ENCODE data around the gene SH3TC1.

SH3TC1 gene

DNA sequence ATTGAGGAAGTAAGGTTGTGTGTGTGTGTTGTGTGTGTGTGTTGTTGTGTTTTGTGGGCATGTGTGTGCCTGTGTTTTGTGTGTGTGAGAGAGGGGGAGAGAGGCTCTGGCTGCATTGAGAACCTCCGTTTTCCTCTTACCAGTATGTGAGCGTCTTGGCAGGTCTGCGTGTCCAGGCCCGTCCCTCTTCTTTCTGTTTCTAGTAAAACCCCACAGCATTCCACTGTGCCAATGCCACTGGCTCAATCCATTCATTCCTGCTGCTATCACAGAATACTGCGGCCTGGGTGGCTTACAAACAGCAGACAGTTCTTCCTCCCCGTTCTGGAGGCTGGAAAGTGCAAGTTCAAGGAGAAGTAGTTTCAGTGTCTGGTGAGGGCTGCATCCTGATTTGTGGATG is 55.0 kb downstream of the SH3TC1 start:
- Mint-ChIP-seq H3K27ac (no peak overlapping the region), H3K36me3 (no peaks in the 10 kb centered on the region)

GRCh38 chr4:8255698-8256441 is 56.8 kb downstream of the SH3TC1 start:
- Mint-ChIP-seq H3K9me3 (no peaks in the 10 kb centered on the region), H3K36me3 (no peaks in the 10 kb centered on the region), H3K4me1 (no peaks in the 10 kb centered on the region), H3K4me3 (no peak overlapping the region), H3K27ac (no peak overlapping the region)
- peak; percentile 19 for ATAC-seq
- DNase-seq (ENCODE audit: low spot score in 2 of 2) = no peak

More for the DNA sequence above, 55.0 kb downstream of the SH3TC1 start:
- DNase-seq (ENCODE audit: low spot score in 2 of 2) = no peak
- no peaks in the 10 kb centered on the region for H3K4me1 Mint-ChIP-seq
- H3K4me3 Mint-ChIP-seq = no peak overlapping the region
- no peak for ATAC-seq
- H3K9me3 Mint-ChIP-seq = no peaks in the 10 kb centered on the region

DNA sequence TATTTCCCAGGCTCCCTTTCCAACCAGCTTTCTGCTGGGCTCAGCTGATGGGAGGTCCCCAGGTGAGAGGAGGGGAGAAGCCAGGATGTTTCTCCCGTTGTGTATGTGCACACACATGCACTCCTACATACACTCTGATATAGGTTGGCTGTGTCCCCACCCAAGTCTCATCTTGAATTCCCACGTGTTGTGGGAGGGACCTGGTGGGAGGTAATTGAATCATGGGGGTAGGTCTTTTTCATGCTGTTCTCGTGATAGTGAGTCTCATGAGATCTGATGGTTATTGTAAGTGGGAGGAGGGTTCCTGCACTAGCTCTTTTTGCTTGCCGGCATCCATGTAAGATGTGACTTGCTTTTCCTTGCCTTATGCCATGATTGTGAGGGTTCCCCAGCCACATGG is 58.8 kb downstream of the SH3TC1 start:
- ATAC-seq (no peak), DNase-seq (ENCODE audit: low spot score in 2 of 2) (no peak)
- Mint-ChIP-seq H3K27ac (no peak overlapping the region), H3K4me1 (no peaks in the 10 kb centered on the region), H3K4me3 (no peak overlapping the region), H3K9me3 (no peaks in the 10 kb centered on the region), H3K36me3 (no peaks in the 10 kb centered on the region)

GRCh38 chr4:8258552-8259212 is 59.6 kb downstream of the SH3TC1 start:
- Mint-ChIP-seq H3K9me3 (no peaks in the 10 kb centered on the region), H3K4me1 (no peaks in the 10 kb centered on the region), H3K4me3 (no peak overlapping the region), H3K27ac (no peak overlapping the region), H3K36me3 (no peaks in the 10 kb centered on the region)
- DNase-seq (ENCODE audit: low spot score in 2 of 2) = no peak
- ATAC-seq = no peak

DNA sequence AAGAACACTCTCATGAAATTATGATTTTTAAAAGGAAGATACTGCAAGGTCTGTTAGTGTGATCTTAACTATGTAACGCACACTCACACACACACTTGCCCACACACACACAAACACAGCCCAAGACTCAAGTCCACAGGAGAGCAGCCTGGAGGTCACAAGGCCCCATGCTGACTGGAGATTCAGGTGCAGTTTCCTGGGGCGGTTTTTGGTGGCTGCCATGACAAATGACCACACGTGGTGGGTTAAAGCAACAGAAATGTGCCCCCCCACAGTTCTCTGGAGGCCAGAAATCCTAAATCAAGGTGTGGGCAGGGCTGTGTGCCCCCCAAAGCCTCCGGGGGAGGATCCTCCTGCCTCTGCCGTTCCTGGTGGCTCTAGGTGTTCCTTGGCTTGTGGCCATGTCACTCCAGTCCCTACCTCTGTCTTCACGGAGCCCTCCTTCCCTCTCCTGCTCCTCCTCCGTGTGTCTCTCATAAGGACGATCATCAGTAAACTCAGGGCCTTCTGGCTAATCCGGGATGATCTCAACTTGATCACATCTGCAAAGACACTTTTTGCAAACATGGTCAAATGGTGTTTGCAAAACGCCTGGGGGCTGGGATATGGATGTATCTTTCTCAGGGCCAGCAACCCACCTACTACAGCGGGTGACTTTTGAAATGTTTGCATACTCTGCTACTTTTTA is 60.8 kb downstream of the SH3TC1 start:
- DNase-seq (ENCODE audit: low spot score in 2 of 2) (no peak), ATAC-seq (no peak)
- Mint-ChIP-seq H3K4me1 (no peaks in the 10 kb centered on the region), H3K4me3 (no peak overlapping the region), H3K27ac (no peak overlapping the region), H3K36me3 (no peaks in the 10 kb centered on the region), H3K9me3 (no peaks in the 10 kb centered on the region)

DNA sequence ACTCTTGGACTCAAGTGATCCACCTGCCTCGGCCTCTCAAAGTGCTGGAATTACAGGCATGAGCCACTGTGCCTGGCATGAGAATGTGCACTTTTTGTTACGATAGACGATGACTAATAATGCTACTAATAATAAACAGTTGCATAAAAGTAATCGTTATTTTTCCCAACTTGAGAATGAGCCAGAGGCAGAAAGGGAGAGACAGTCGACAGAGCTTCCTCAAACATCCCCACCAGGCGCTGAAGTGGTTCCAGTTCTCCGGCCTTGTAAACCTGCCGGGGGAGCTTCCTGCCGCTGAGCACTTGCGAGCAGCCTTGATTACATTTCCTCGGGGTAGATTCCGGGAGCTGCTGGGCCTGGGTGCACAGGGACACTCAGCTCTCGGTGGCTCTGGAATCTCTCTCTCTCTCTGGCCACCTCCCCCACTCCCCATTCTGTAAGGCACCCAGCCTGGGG is 61.6 kb downstream of the SH3TC1 start:
- DNase-seq (ENCODE audit: low spot score in 2 of 2) (no peak), ATAC-seq (no peak)
- H3K4me3 Mint-ChIP-seq = no peak overlapping the region
- no peak overlapping the region for H3K27ac Mint-ChIP-seq
- no peaks in the 10 kb centered on the region for H3K9me3 Mint-ChIP-seq
- no peaks in the 10 kb centered on the region for H3K36me3 Mint-ChIP-seq
- H3K4me1 Mint-ChIP-seq = no peaks in the 10 kb centered on the region

GRCh38 chr4:8261851-8262535 is 62.9 kb downstream of the SH3TC1 start:
- no peaks in the 10 kb centered on the region for H3K4me1 Mint-ChIP-seq
- H3K4me3 Mint-ChIP-seq = no peak overlapping the region
- H3K9me3 Mint-ChIP-seq = no peaks in the 10 kb centered on the region
- no peak overlapping the region for H3K27ac Mint-ChIP-seq
- DNase-seq (ENCODE audit: low spot score in 2 of 2) = no peak
- H3K36me3 Mint-ChIP-seq = no peaks in the 10 kb centered on the region
- ATAC-seq = peak; percentile 41

DNA sequence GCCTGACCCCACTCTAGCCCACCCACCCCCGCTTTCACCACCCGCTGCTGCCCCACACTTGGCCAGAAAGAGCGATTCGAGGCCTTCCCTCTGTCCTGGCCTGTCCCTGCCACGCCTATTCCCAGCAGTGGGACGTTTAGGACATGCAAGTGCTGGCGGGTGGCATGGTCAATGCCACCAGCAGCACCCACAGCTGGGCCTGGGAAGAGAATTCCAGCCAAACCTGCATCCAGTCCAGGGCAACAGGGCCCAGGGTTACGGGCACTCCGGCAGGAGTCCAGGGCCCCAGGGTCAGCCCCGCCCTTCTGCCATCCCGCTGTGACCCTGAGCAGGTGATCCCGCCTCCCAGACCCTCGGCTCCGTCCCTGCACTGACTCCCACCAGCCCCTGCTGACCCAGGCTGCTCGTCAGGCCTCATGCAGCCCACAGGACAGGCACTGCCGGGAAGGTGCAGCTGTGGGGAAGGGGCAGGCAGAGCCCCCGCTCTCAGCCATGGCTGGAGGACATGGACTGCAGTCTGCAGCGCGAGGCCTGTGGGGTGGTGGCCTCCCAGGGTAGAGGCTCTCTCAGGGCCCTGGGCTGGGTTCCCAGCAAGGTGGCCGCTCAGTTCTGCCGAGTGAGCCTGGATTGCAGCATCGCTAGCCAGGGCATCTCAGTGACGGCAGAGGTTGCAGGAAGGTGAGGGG is 63.7 kb downstream of the SH3TC1 start:
- H3K9me3 Mint-ChIP-seq = no peaks in the 10 kb centered on the region
- no peak for ATAC-seq

GRCh38 chr4:8263397-8263796 is 64.3 kb downstream of the SH3TC1 start:
- Mint-ChIP-seq H3K27ac (no peak overlapping the region), H3K4me3 (no peak overlapping the region), H3K36me3 (no peaks in the 10 kb centered on the region), H3K4me1 (no peaks in the 10 kb centered on the region), H3K9me3 (no peaks in the 10 kb centered on the region)
- ATAC-seq = no peak
- no peak for DNase-seq (ENCODE audit: low spot score in 2 of 2)

More for the DNA sequence above, 63.7 kb downstream of the SH3TC1 start:
- H3K27ac Mint-ChIP-seq = no peak overlapping the region
- no peak for DNase-seq (ENCODE audit: low spot score in 2 of 2)
- H3K4me3 Mint-ChIP-seq = no peak overlapping the region
- H3K36me3 Mint-ChIP-seq = no peaks in the 10 kb centered on the region
- no peaks in the 10 kb centered on the region for H3K4me1 Mint-ChIP-seq

- Mint-ChIP-seq H3K4me3 (no peak overlapping the region), H3K9me3 (no peaks in the 10 kb centered on the region), H3K27ac (no peak overlapping the region), H3K4me1 (no peaks in the 10 kb centered on the region), H3K36me3 (no peaks in the 10 kb centered on the region)
- DNase-seq (ENCODE audit: low spot score in 2 of 2) = no peak
- ATAC-seq = no peak
Observed at GRCh38 chr4:8264106-8264505, 65.0 kb downstream of the SH3TC1 start.

GRCh38 chr4:8265171-8265929 is 66.3 kb downstream of the SH3TC1 start:
- DNase-seq (ENCODE audit: low spot score in 2 of 2) = no peak
- no peak overlapping the region for H3K27ac Mint-ChIP-seq
- H3K4me3 Mint-ChIP-seq = no peak overlapping the region
- no peak for ATAC-seq
- no peaks in the 10 kb centered on the region for H3K4me1 Mint-ChIP-seq
- no peaks in the 10 kb centered on the region for H3K9me3 Mint-ChIP-seq
- no peaks in the 10 kb centered on the region for H3K36me3 Mint-ChIP-seq

GRCh38 chr4:8266088-8266487 is 67.0 kb downstream of the SH3TC1 start:
- Mint-ChIP-seq H3K4me1 (no peaks in the 10 kb centered on the region), H3K9me3 (no peaks in the 10 kb centered on the region), H3K4me3 (no peak overlapping the region), H3K27ac (no peak overlapping the region), H3K36me3 (no peaks in the 10 kb centered on the region)
- DNase-seq (ENCODE audit: low spot score in 2 of 2) (no peak), ATAC-seq (no peak)

DNA sequence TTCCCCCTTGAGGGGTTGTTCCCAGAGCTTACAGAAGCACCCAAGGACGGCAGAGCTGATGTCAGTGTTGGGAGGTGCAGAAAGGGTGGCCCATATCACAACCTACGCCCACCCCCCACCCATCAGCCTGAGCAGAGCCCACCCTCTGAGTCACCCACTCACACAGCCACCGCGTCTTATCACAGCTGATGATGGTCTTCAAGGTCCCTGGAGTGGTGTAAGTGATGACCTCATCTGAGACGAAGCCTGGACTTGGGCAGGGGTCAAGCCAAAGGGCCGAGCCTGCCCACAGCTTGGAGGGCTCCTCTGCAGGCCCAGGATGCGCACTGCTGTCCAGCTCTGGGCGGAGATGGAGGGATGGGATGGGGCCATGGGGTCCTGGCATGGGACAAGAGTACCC is 67.4 kb downstream of the SH3TC1 start:
- no peak for ATAC-seq
- Mint-ChIP-seq H3K4me3 (no peak overlapping the region), H3K9me3 (no peaks in the 10 kb centered on the region), H3K36me3 (no peaks in the 10 kb centered on the region), H3K27ac (no peak overlapping the region), H3K4me1 (no peaks in the 10 kb centered on the region)
- DNase-seq (ENCODE audit: low spot score in 2 of 2) = no peak

DNA sequence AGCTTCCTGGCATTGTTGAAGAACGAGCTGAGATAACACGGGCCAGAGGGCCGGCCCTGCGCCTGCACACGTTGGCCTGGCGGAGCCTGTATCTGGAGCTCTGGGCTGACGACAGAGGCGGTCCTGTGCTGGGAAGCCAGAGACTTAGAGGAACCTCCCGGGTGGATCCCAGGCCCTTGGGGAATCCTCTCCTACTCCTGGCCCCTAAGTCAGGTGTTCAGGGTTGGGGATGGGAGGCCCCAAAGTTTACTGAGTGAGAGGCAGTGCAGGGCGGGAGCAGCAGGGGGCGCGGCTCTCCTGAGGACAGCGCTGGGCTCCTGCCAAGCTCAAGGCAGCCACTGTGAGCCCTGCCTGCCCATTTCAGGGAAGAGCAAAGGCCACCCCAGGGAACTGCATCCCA is 68.0 kb downstream of the SH3TC1 start:
- no peaks in the 10 kb centered on the region for H3K36me3 Mint-ChIP-seq
- H3K4me3 Mint-ChIP-seq = no peak overlapping the region
- H3K9me3 Mint-ChIP-seq = no peaks in the 10 kb centered on the region
- H3K27ac Mint-ChIP-seq = no peak overlapping the region
- H3K4me1 Mint-ChIP-seq = no peaks in the 10 kb centered on the region
- ATAC-seq = peak; percentile 65
- DNase-seq (ENCODE audit: low spot score in 2 of 2) = peak in 1 of 2 donors; percentile 64

Measured in stimulated activated effector memory CD8-positive, alpha-beta T cell treated with anti-CD3 and anti-CD28 coated beads, Interleukin-12 subunit alpha, Interleukin-12 subunit beta, amount 100 ng/mL, for 72 hours (primary cell).